GM21786 (cell line): ENCODE measurements around the gene UFSP2.

ENCODE experiments used
- ATAC-seq: cut with Tn5 transposase; IDR thresholded peaks from one replicate; pipeline ENCODE4 v1.9.1; 2021; ENCODE audit not compliant: unreplicated experiment

UFSP2 gene

DNA sequence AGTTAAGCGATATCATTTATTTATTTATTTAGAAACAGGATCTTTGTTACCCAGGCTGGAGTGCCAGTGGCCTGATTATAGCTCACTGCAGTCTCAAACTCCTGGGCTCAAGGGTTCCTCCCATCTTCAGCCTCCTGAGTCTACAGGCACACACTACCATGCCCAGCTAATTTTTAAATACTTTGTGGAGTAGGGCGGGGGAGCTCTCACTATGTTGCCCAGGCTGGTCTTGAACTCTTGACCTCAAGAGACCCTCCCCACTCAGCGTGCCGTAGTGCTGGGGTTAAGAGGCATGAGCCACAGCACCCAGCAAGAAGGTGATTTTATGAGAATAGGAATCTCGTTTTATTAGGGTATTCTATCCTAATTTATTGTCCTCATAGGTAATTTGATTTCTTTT lies 3.9 kb upstream of the UFSP2 start:
- ATAC-seq: no peak

- ATAC-seq: no peak
Observed at GRCh38 chr4:185426960-185427688, 1.4 kb upstream of the UFSP2 start.

DNA sequence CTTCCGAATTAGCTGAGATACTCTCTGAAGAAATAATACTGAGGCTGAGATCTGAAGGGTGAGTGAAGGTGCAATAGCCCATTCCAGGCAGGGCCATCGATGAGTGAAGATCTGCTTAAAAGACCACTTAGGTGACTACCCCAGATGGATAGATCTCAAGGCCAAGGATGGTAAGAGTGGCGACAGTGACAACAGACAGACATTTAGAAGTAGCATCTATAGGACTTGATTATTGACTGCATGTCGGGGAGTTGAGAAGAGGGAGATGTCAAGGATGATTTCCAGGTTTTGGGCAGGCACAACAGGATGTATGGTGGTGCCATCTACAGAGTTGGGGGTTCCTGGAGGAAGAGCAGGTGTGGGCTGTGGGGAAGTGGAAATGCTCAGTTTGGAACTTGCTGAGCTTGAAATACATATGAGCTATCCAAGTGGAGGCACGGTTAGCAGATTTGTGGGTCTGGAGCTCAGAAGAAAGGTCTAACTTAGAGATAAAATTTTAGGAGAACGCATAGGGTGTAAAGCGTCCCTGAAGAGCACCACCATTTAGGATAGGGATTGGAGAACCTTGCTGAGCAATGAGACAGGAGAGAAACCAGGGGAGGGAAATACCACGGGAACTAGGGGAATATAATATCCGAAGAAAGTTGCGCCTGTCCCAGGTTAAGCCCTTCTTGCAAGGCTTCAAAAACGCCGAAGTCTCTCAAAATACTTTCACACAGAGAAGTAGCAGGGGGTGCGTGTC lies 688 bp downstream of the UFSP2 start:
- peak; percentile 3 for ATAC-seq

DNA sequence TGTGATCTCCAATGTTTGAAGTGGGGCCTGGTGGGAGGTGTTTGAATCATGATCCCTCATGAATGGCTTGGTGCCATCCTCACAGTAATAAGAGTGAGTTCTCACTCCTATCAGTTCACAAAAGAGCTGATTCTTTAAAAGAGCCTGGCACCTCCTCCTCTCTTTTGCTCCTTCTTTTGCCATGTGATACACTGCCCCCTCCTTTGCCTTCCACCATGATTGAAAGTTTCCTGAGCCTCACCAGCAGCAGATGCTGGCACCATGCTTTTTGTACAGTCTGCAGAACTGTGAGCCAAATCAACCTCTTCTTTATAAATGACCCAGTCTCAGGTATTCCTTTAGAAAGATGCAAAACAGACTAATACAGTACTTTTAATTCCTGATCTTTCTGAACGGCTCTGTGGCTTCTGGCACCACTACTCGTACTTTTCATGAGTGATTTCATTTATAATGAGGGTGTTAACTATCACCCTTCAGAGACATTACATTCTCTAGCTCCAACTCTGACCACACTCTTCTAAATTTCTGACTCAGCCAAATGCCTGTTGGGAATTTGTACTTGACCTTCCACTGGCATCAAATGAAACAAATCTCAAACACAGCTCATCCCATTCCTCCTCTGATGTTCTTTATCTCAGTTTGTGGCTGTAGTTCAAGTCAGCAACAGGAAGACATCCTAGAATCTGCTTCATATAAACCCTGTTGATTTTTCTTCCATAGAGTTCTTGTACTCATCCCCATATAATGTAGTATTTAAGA lies 4.2 kb downstream of the UFSP2 start:
- ATAC-seq: no peak

GRCh38 chr4:185416955-185417354 lies 8.8 kb downstream of the UFSP2 start:
- ATAC-seq: no peak

GRCh38 chr4:185412412-185412811 lies 13.4 kb downstream of the UFSP2 start:
- no peak for ATAC-seq

DNA sequence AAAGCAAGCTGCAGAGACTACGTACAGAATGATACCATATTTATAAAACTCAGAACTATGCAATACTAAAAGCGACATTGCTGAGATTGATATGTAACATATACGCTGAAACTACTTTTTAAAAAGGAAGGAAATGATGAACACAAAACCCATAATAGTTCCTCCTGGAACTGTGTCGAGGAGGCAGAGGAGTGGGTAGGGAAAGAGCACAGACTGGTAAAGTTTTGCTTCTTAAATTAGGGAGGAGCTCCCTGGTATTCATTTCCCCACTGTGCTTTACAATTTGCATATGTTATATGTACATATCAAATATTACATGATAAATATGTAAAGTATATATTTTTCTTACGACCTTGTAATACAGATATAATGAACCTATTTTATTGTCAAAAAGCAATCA lies 13.9 kb downstream of the UFSP2 start:
- ATAC-seq: no peak

DNA sequence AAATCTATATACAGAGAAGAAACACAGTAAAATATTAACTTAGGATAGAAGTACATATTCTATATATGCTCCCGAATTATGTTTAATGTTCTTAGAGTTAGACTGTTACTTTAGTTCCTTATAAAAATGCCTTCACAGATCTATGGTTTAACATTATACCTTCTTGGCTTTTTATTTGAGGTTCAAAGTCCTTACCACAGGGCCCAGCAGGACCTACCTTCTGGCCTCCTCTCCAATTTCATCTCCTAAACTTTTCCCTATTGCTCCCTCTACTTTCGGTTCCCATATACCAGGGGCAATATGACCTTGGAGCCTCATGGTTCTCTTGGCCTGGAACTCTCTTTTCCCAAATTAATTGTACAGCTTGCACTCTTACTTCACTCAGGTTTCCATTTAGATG lies 17.3 kb downstream of the UFSP2 start:
- ATAC-seq: no peak

- peak; percentile 44 for ATAC-seq
Observed at GRCh38 chr4:185405296-185405999, 20.3 kb downstream of the UFSP2 start.

GRCh38 chr4:185404031-185404430 lies 21.7 kb downstream of the UFSP2 start:
- ATAC-seq: no peak

DNA sequence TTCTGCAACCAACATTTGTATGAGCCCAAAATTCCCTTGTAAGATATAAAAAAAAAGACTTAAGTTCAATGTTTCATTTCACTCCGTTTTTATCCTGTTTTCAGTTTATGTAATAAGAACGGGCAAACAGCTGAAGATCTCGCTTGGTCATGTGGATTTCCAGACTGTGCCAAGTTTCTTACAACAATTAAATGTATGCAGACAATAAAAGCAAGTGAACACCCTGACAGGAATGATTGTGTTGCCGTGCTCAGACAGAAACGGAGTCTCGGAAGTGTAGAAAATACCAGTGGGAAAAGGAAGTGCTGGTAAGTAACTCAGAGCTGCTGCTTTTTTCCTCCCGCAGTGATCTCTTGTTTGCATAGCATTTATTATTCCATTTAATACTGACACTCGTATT lies 26.3 kb downstream of the UFSP2 start:
- no peak for ATAC-seq

- no peak for ATAC-seq
Observed at GRCh38 chr4:185398618-185399017, 27.1 kb downstream of the UFSP2 start.

DNA sequence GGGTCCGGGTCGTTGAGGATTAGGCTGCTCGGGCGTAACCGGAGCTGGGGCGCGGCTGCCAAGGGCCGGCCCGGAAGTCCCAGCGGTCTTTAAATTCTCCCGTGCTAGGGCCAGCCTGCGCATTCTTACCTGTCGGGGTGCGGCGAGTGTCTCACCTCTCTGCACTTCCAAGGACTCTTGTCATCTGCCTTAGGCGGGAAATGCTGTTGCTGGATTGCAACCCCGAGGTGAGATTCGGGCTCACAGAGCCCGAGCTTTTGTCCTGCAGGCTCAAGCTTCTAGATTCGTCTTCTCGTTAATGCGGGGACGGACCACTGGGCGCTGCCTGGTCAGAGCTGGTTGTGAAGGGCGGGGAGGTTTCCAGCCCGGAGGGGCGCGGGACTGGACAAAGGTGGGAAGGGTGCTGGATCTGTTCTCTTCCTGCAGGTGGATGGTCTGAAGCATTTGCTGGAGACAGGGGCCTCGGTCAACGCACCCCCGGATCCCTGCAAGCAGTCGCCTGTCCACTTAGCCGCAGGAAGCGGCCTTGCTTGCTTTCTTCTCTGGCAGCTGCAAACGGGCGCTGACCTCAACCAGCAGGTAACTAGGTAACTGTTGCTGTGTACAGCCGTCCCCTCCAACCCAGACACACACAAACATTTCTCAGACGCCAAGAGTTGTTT lies 28.9 kb downstream of the UFSP2 start, which contains the start of gene ANKRD37:
Gene ANKRD37 (plus strand): TSS at position 118 of the 662 bp plus-strand sequence. CDS start 83 bp downstream, at position 201.
- ATAC-seq: no peak

DNA sequence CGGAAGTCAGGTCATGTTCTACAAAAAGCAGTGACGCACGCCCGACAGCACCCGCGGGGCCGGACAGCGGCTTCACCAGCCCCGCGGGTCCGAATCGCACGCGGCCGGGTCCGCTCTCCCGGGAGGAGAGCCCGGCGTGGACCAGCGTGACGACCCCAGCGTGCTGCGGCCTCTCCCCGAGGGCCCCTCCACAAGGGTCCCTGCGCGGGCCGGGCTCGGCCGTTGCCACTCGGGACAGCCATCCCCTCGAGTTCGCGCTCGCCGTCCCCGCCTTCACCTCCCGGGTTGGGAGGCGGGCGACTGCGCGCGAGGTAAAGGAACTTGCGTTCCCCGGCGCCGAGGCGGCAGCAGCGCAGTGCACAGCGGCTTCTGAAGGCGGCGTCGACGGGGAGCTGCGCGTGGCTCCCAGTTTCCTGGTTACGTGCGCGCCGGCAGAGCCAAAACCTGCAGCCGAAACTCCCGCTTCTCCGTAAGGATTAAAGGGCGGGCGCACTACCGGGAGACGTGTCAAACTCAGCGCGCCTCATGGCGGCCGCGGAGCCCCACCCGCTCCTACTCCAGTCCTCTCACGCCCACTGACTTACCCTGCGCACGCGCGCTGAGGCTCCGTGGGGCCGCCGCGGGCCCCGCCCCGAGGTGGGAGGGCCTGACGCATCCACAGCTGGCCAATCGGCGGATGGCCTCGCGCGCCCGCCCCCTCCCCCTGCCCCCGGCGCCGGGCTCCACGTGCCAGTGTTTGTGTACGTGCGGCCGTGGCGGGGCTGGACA lies 29.6 kb downstream of the UFSP2 start:
- peak; percentile 67 for ATAC-seq

DNA sequence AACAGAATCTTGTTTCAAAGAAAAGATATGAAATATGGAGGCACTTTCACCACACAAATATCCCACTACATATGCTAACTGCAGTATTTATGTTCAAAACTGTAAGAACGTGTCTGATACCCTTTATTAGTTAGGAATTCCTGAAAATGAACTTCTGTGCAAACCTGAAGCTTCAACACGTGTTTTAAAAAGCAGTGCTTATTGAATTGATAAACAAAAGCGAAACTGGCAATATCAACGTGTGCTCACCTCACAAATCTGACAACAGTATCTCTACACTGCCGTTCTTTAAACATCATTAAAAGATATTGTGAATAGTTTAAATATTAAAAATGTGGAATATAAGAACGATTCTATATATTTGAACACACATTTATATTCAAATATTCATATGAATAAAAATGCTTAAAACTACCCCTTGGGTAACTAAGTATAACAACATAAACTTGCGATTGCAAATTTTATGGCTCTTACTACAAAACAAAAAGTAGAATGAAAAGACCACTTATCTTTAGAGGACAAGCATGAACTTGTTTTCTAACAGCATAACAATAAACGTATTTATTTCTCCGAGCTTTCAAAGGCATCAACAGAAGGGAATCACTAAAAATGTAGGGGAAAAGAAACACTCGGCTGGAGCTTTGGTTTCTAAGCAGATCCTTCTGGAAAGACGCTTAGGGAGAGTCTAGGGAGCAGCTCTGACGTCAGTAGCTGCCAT lies 30.4 kb downstream of the UFSP2 start, which contains the start of gene LRP2BP:
Gene LRP2BP (minus strand): TSS at position 687 of the 718 bp plus-strand sequence. CDS start 17,738 bp downstream, outside the sequence.
- ATAC-seq: no peak

- ATAC-seq: no peak
Observed at GRCh38 chr4:185394568-185395237, 31.1 kb downstream of the UFSP2 start.

GRCh38 chr4:185392156-185392555 lies 33.6 kb downstream of the UFSP2 start:
- ATAC-seq: no peak

- no peak for ATAC-seq
Observed at GRCh38 chr4:185390941-185391340, 34.8 kb downstream of the UFSP2 start.
